HG03439 (cell line): ENCODE measurements around the gene PSEN2.
"Not testable (repeated sequence)": the region's sequence is repeated elsewhere in the genome, so short reads cannot be mapped to it uniquely, and the experiment has no call there.

ENCODE experiments used
- ATAC-seq: cut with Tn5 transposase; IDR thresholded peaks from one replicate; pipeline ENCODE4 v1.9.1; 2021; ENCODE audit warnings: mild to moderate bottlenecking, moderate library complexity; ENCODE audit not compliant: unreplicated experiment

PSEN2 gene

GRCh38 chr1:226870401-226871279 lies at the start of gene PSEN2:
PSEN2 (plus strand) TSS chr1:226870616; CDS start chr1:226881908, 11,292 bp downstream.
- ATAC-seq: peak; percentile 86

- ATAC-seq: no peak
Observed at GRCh38 chr1:226820941-226821718, 49.3 kb upstream of the PSEN2 start.

- ATAC-seq: no peak
Observed at GRCh38 chr1:226821719-226822085, 48.7 kb upstream of the PSEN2 start.

- ATAC-seq: no peak
Observed at GRCh38 chr1:226823643-226824042, 46.8 kb upstream of the PSEN2 start.

GRCh38 chr1:226825037-226825745 lies 45.2 kb upstream of the PSEN2 start:
- ATAC-seq: no peak

GRCh38 chr1:226825746-226826100 lies 44.7 kb upstream of the PSEN2 start:
- no peak for ATAC-seq

GRCh38 chr1:226826479-226827261 lies 43.7 kb upstream of the PSEN2 start:
- ATAC-seq: no peak

GRCh38 chr1:226827458-226827857 lies 43.0 kb upstream of the PSEN2 start:
- no peak for ATAC-seq

GRCh38 chr1:226827968-226828513 lies 42.4 kb upstream of the PSEN2 start:
- ATAC-seq: peak; percentile 97

- ATAC-seq: no peak
Observed at GRCh38 chr1:226829105-226829504, 41.3 kb upstream of the PSEN2 start.

- no peak for ATAC-seq
Observed at GRCh38 chr1:226831953-226832352, 38.5 kb upstream of the PSEN2 start.

- ATAC-seq: no peak
Observed at GRCh38 chr1:226832613-226833012, 37.8 kb upstream of the PSEN2 start.

GRCh38 chr1:226834179-226834578 lies 36.2 kb upstream of the PSEN2 start:
- ATAC-seq: not testable (repeated sequence)

- not testable (repeated sequence) for ATAC-seq
Observed at GRCh38 chr1:226835396-226835795, 35.0 kb upstream of the PSEN2 start.

- not testable (repeated sequence) for ATAC-seq
Observed at GRCh38 chr1:226837966-226838365, 32.5 kb upstream of the PSEN2 start.

- ATAC-seq: no peak
Observed at GRCh38 chr1:226838456-226838855, 32.0 kb upstream of the PSEN2 start.

- ATAC-seq: no peak
Observed at GRCh38 chr1:226845624-226846023, 24.8 kb upstream of the PSEN2 start.

GRCh38 chr1:226846786-226847185 lies 23.6 kb upstream of the PSEN2 start:
- no peak for ATAC-seq

- ATAC-seq: not testable (repeated sequence)
Observed at GRCh38 chr1:226854548-226854947, 15.9 kb upstream of the PSEN2 start.

GRCh38 chr1:226862890-226863289 lies 7.5 kb upstream of the PSEN2 start:
- no peak for ATAC-seq
